Fibroblast of pulmonary artery (primary cell): ENCODE data around the gene MAFG.

Experiments
- DNase-seq: peaks from one replicate; pipeline ENCODE4 v3.0.0-alpha.2; 2010; ENCODE audit warnings: low read depth
- H3K4me3 ChIP-seq: replicated peaks from 2 replicates; pipeline ENCODE4 v1.5.1; 2011; ENCODE audit warnings: low read depth, mild to moderate bottlenecking, control low read depth, low read length, moderate library complexity
- CTCF ChIP-seq: IDR thresholded peaks from 2 replicates; pipeline ENCODE4 v1.5.1; 2011; ENCODE audit warnings: mild to moderate bottlenecking, control low read depth, low read length, inconsistent platforms; ENCODE audit errors: missing control alignments

The MAFG gene

GRCh38 chr17:81925860-81926450 lies 1.6 kb downstream of the MAFG start:
- H3K4me3 ChIP-seq, result peak overlapping the region; percentile 85
- no peak for DNase-seq
- TF ChIP-seq CTCF, result no peak

GRCh38 chr17:81924557-81925532 lies 2.7 kb downstream of the MAFG start:
- TF ChIP-seq CTCF, result no peak
- DNase-seq, result no peak
- H3K4me3 ChIP-seq, result no peak overlapping the region

GRCh38 chr17:81923302-81924260 lies 4.0 kb downstream of the MAFG start:
- TF ChIP-seq CTCF, result no peak
- DNase-seq, result peak; percentile 85
- peak overlapping the region; percentile 52 for H3K4me3 ChIP-seq

GRCh38 chr17:81922566-81923301 lies 4.8 kb downstream of the MAFG start:
- DNase-seq, result no peak
- H3K4me3 ChIP-seq, result peak overlapping the region; percentile 52
- no peak for TF ChIP-seq CTCF

GRCh38 chr17:81921996-81922565 lies 5.5 kb downstream of the MAFG start:
- DNase-seq, result no peak
- H3K4me3 ChIP-seq, result no peak overlapping the region
- no peak for TF ChIP-seq CTCF

- H3K4me3 ChIP-seq, result no peak overlapping the region
- TF ChIP-seq CTCF, result no peak
- no peak for DNase-seq
Observed at GRCh38 chr17:81921537-81921862, 6.0 kb downstream of the MAFG start.
